NCI-H2029 (cell line): Measurements from ENCODE around the gene GLMP.
A peak's percentile ranks its signal among the peaks of the same experiment; 100 is the strongest.
"Not testable (repeated sequence)": the region's sequence is repeated elsewhere in the genome, so short reads cannot be mapped to it uniquely, and the experiment has no call there.

Source experiments
- DNase-seq: peaks from one replicate; lab custom pipeline; 2025; lab: John Stamatoyannopoulos, UW

Gene GLMP

GRCh38 chr1:156295391-156295947, at the start of gene GLMP:
Gene GLMP (minus strand): TSS chr1:156295679. CDS start chr1:156295645, 34 bp downstream.
- DNase-seq, result peak; percentile 32

DNA sequence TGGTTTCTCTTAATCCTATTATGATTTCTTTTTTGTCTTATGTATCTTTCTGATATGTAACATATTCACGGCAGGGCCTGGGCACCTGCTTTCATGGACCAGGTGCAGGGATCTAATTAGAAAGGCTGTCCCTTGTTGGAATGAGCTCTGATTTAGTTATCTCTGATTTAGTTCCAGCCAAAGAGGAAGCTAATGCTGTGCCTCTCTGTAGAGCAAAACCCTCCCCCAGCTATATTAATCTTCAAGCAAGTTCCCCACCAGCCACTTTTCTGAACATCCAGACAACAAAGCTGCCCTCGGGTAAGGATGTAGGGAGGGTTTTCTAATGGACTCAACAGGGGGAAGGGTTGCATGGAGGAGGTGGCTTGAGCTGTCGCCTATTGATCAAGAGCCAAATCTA, 48.9 kb upstream of the GLMP start:
- no peak for DNase-seq

- no peak for DNase-seq
Measured at GRCh38 chr1:156342166-156342955, 46.9 kb upstream of the GLMP start.

DNA sequence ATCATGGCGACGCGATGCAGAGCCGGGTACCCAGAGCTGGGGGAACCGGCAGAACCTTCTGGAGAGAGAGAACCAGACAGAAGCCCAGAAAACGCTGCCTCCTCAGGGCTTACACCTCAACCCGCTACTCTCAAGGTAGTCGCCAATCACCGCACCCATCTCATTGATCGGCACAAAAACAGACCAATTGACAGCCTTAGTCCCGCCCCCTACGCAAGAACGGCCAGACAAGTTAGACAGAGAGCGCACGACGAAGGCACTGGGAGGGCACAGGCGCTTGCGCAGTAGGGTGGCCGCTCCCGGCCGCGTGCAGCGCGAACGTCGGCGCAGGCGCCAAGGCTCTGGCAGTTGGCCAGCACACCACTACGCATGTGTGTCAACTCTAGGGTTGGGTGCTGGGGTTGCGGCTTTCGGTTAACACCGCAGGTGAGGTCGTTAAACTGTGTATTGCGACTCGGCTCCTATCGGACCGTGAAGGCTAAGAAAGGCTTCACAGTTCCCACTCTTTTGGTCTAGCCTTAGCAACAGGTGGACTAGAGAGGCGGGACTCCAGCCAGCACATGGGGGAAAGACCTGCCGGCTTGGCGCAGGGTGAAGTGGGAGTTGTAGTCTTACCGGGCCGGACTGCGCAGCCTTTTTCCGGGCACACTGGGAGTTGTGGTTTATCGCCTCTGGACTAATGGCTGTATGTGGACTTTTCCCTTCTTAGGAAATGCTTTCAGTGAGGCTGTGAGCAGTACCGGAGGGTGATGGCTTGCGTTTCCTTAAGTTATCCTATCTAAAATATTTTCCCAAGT, 42.9 kb upstream of the GLMP start, which contains the start of the genes CCT3 and TSACC:
Gene CCT3 (minus strand): TSS at position 113 of the 797 bp plus-strand sequence. CDS start 108 bp downstream, at position 5.
Gene TSACC (plus strand): TSS at position 347 of the 797 bp plus-strand sequence. CDS start 1,232 bp downstream, outside the sequence.
- DNase-seq, result peak; percentile 98

- no peak for DNase-seq
Measured at GRCh38 chr1:156337888-156338179, 42.4 kb upstream of the GLMP start.

DNA sequence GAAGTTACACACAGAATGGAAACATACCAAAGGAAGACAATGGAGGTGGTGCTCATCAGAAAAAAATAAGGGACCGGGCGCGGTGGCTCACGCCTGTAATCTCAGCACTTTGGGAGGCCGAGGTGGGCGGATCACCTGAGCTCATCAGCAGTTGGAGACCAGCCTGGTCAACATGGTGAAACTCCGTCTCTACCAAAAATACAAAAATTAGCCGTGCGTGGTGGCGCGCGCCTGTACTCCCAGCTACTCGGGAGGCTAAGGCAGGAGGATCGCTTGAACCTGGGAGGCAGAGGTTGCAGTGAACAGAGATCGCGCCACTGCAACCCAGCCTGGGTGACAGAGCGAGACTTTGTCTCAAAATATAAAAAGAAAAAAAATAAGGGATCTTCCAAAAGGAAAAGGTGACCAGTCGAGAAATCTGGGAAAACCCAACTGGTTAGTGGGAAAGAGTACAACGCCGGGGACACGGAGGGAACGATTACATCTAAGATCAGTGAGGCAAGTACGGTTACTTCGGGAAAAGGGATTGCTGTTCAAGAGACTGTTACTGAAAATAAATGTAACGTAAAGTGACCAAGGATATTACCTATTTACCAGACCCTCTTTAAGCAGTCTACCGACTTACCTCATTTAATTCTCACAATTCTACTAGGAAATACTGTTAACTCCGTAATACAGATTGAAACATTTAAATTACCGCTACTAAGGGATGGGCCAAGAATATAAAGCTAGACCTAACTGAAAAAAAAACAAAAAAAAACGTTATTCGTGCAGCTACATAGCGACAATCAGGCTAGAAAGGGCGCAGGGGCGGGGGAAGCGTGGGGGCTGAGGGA, 41.8 kb upstream of the GLMP start:
- DNase-seq, result no peak

DNA sequence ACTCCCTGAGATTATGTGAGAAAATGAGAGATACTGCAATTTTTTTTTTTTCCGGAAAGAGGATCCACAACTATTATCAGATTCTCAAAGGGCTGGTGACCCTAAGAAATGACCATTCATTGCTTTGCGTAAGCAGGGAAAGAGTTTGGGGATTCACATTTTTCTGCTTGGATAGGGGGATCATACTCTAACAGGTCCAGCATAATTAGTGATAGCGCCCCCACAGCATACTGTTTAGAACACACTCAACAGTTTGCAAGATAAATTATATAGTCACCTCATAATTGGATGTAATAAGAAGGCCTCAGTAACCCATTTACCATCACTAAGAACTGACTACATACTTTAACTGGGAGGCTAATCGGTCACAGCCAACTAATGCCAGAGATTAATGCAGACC, 40.8 kb upstream of the GLMP start:
- DNase-seq, result no peak

DNA sequence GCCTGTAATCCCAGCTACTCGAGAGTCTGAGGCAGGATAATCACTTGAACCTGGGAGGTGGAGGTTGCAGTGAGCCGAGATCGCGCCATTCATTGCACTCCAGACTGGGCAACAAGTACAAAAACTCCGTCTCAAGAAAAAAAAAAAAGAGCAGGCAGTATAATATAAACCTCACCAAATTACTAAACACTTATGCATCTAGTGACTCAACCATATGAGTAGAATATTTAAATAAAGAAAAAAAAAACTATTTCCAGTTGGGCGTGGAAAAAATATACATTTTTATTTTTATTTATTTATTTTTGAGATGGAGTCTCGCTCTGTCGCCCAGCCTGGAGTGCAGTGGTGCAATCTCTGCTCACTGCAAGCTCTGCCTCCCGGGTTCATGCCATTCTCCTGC, 27.7 kb upstream of the GLMP start:
- DNase-seq, result not testable (repeated sequence)

- no peak for DNase-seq
Measured at GRCh38 chr1:156320560-156320959, 25.1 kb upstream of the GLMP start.

DNA sequence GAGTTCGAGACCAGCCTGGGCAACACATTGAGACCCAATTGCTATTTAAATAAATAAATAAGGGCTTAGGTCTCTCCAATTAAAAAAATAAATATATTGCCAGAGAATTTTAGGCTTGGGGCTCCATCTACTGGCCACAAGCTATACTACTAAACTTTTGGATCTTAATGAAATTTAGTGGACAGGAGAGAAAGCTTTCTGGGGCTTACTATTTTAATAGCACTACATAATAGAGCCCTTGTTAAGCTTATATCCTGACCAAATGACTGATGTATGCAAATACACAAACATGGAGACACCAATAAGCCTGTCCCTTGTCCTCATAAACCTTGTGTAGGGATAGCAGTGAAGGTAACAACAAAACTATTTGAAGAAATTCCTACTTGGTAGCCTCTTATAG, 24.2 kb upstream of the GLMP start:
- DNase-seq, result no peak

GRCh38 chr1:156316909-156317308, 21.4 kb upstream of the GLMP start:
- no peak for DNase-seq

- DNase-seq, result no peak
Measured at GRCh38 chr1:156310962-156311361, 15.5 kb upstream of the GLMP start.

DNA sequence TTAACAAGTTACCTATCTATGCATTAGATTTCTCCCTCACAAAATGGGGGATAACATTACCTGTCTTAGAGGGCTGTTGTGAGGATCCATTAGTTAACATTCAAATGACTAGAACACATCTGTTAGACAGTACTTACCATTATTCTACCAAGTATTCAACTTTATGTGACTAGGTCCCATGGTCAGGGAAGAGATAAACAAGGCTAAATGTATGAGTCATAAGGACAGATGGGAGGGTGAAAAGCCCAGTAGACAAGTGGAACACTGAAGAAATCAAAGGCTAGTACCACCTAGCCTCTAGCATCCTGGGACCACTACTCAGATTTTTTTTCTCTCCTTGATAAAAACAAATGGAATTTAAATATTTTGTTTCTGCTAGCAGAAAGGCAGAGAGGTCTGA, 12.6 kb upstream of the GLMP start:
- DNase-seq, result no peak

DNA sequence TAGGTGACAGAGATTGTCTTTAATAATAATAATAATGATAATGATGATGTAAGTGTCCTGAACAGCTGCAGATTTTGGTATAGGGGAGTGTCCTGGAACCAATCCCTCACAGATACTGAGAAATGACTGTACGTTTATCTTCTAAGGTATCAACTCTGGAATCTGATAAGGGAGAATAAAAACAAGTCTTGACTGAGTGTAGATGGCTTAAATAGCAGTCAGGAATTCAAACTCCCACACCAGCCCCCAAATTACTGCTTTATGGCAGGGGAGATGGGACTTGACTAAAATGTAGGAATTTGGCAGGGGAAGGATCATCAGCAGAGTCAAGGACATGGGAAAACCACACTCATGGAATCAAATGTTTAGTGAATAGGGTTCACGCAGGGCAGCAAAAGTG, 9.7 kb upstream of the GLMP start:
- no peak for DNase-seq

DNA sequence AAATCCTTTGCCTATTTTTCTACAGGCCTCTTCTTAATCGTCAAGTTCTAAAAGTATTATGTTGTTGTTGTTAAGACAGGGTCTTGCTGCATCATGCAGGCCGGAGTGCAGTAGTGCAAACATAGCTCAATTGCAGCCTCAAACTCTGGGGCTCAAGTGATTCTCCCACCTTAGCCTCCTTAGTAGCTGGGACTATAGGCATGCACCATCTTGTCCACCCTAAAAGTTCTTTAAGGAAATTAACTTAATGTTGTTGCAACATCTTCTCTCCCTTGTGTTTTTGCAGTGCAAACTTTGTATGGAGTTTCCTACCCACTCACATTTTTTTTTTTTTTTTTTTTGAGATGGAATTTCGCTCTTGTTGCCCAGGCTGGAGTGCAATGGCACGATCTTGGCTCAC, 7.8 kb upstream of the GLMP start:
- no peak for DNase-seq

DNA sequence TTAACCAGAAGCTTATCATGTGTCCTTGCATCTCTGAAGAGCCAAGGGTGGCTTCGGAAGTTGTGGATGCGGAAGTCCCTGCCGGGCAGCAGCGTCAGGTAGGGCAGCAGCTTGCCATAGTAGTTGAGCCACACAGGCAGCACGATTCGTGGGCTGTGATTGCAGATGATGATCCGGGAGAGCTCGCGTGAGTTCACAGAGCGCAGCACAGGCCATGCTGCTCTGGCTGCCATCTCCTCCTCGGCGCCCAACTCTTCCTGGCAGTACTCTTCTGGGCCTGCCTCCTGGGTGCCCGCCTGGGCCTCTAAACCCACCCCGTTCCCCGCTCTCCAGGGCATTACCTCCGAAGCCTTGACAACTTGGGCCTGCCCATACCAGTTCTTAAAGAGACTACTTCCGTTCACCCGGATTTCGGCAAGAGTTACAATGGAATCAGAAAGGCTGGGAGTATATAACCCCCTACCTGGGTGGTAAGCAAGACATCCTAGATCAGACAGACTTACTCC, 3.4 kb upstream of the GLMP start, which contains the start of gene VHLL:
Gene VHLL (minus strand): TSS at position 456 of the 506 bp plus-strand sequence. CDS start 118 bp downstream, at position 338.
- no peak for DNase-seq

DNA sequence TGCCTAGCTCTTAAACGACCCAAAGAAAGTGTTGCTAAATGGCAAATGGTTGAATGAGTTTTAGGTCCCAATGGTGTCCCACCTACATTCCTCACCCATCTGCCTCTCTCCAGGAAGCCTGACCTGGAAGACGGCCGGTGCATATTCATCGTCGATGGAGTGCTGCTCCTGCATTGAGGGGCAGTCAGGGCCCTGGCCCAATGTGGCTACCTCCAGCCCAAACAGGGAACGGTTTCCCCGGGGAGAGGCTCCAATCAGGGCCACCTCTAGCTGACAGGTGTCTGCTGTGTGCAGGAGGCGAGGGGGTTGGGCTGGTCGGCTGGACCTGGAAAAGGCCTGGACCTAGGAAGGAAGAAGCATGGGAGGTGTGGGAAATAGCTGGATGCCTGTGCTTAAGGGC, 1.6 kb downstream of the GLMP start:
- DNase-seq, result no peak

DNA sequence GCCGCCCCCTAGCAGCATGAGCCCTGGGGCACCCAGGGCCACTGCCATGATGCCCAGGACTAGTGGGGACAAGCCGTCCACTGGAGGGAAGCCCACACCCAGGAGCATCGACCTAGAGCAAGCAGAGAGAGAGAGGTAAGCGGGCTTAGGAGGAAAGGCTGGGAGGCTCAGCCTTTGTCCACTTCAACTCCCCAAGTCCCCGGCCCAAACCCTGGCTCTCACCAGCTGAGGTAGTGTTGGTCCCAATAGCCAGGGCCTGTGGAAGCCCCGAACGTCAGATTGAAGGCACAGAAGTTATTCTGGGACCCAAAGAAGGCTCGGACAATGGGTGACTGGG, 2.4 kb downstream of the GLMP start:
- no peak for DNase-seq

GRCh38 chr1:156291226-156292061, 4.0 kb downstream of the GLMP start:
- DNase-seq, result peak; percentile 18

DNA sequence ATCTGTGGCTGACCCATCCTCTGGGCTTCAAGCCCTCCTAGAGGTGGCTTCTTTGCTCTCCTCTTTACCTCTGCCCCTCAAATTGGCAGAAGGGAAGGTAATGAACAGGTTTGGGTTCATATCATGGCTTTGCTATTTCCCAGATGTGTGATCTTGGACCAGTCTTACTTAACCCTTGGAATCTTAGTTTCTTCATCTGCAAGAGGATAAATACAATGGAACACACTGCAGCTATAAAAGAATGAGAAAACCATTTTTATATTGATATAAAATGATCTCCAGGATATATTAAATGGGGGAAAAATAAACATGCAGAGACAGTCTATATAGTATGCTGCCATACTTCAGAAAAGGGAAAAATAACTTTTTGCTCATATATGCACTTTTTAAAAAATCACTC, 5.6 kb downstream of the GLMP start:
- no peak for DNase-seq

- no peak for DNase-seq
Measured at GRCh38 chr1:156286061-156286460, 9.4 kb downstream of the GLMP start.
